Stimulated activated CD4-positive, alpha-beta T cell treated with anti-CD3 and anti-CD28 coated beads, TNF-alpha, amount 100 ng/mL, for 4 hours (primary cell): ENCODE data around the gene ZFR2.
"Not testable (repeated sequence)": the region's sequence is repeated elsewhere in the genome, so short reads cannot be mapped to it uniquely, and the experiment has no call there.

Experiments
- DNase-seq, 3 experiments: peaks; one replicate each; pipeline ENCODE4 v3.0.0-alpha.2; 2020; ENCODE audit warnings: low read depth in 3 of 3

The ZFR2 gene

DNA sequence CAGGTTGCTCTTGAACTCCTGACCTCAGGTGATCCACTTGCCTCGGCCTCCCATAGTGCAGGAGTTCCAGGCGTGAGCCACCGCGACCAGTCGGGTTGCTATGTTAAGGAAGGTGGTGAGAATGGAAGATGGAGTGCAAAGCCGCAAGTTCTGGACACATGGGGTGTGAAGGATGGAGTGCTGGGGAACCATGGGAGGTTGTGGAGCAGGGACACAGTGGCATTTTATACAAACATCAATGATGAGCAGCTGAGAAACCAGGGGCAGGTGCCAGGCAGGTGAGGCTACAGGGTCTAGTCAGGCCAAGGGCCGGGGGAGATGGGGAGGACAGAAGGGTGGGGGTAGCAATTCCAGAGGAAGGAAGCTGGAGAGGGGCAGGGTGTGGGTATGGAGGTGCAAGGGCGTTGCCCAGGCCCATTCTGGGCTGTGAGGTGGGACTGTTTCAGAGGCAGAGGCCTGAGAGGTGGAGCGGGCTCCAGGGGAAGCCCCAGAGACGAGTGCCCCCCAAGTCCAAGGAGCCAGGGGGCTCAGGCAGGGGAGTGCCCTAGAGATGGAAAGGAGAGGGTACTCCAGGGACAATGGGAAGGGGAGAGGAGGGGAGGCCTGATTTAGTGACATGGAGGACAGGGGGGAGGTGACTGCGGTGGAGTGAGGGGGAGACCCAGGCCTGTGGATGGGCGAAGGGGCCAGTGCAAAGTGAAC is 94.9 kb downstream of the ZFR2 start:
- DNase-seq = no peak

DNA sequence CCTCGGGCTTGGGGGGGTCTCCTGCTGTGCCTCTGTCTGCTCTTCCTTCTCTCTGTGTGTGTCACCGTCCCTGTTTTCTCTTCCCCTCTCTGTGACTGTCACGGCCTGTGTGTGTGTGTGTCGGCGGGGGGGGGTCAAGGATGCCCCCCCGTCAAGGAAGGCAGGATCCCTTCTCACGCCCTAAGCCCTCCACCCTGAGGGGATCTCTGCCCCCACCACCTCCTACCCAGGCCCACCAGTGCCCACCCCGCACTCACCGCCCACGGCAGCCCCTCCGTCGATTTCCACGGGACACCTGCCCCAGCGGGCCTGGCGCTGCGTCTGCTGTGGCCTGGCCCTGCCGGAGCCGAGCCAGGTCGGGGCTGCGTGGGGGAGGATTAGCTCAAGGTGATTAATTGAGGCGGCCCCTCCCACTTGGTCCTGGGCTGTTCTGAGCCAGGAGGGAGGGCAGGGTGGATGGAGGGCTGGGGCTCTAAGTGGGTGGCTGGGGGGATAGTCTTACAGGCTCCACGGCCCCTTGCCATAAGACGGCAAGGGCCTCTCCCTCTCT is 96.9 kb downstream of the ZFR2 start, which contains the start of gene RAX2:
TSS of gene RAX2 (minus strand) at position 323 of the 550 bp plus-strand sequence. CDS start 486 bp downstream, outside the sequence.
- DNase-seq = no peak

DNA sequence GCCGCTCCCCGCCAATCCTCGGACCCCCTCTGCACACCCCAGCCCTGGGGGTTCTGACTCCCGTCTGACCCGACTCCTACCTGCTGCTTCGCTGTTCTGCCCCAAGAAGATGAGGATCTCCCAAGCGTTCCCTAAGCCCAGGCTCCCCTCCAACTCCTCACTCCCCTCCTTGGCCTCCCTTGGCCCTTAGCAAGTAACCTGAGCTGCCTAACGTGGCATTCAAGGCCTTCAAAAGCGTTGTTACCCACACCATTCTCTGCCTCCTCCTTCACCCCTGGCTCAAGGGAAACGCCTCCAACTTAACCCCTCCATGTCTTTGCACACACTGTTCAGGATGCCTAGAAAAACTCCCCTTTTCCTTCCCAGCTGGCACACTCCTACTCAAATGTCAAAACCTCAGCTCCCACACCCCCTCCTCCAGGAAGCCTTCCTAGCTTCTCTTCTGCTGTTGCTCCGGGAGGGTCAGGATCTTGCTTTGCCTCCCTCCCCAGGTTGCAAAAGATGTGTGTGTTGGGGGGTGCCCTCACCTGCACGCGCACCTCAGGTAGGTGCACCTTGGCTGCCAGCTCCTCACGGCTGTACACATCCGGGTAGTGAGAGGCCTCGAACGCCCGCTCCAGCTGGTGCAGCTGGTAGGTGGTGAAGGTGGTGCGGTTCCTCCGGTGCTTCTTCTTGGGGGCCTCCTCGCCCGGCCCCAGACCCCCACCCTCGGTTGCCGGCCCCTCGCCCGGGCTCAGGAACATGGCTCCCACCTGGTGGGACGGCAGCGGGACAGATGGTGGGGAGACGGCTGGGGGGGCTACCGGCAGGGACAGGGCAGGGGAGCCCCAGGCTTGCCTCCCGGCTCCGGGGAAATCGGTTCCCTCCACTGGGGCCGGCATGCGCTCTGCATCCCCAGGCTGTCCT is 97.6 kb downstream of the ZFR2 start:
- DNase-seq = no peak

DNA sequence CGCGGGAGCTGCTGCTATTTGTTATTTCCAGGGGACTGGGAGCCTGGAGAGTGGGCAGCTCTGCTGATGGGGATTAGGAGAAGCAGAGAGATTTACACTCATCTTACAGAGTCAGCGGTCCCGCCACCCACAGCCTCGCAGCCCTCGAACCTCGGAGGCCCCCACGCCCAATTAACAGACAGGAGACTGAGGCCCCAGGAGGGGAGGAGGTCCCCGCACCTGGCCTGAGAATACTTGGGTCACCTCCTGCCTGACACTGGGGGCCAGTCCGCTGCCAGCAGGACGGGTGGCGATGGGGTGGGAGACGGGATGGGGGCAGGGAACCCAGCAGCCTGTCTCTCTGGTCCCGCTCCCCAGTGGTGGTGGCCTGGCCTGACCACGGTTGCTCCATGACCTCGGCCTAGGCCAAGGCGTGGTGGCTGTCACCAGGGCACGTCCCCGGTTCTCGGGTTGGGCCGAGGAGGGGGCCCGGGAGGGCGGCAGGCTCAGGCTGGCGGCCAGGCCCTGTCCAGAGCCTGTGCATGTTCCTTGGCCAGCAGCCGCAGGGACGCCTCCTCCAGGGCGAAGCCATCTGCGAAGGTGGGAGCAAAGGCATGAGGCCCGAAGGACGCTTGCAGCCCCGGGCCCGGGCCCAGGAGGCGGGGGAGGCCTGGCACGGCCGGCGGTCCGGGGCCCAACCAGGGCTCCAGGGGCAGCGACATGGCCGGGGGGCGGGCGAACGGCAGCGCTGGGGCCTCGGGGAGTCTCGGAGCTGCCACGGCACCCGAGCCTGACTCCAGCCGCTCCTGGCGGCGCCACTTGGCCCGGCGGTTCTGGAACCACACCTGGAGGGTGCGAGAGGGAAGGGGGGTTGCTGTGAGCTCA is 98.5 kb downstream of the ZFR2 start:
- DNase-seq = no peak

DNA sequence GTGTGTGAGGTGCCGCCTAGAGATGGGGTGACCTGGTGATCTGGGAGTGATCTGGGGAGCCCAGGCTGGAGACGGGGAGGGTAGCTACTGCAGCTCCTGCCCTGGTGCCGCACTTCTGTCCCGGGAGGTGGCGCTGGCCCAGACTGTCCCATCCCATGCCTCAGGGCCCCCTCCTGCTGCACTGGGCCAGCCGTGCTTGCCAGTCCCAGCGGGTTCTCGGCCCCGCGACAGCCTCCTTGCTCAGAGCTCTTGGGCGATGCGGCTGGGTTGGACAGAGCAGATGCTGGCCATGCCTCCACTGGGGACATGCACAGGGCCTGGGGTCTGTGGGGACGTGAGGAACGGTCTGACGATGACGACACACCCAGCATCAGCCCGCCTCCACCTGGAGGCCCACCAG is 99.3 kb downstream of the ZFR2 start:
- DNase-seq = no peak

DNA sequence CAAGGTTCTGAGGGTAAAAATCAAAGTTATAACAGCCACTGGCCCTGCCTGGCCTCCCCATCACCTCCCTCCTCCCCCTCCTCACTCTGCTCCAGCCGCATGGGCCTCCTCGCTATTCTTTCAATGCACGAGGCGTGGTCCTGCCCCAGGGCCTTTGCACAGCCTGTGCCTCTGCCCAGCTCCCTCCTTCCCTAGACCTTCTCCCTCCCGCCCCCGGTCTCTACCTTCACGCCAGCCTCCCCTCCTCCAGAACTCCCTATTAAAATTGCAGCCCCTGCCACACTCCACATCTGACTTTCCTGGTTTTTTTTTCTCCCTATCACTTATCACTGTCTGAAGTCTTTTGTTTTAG is 100.1 kb downstream of the ZFR2 start:
- DNase-seq = no peak

DNA sequence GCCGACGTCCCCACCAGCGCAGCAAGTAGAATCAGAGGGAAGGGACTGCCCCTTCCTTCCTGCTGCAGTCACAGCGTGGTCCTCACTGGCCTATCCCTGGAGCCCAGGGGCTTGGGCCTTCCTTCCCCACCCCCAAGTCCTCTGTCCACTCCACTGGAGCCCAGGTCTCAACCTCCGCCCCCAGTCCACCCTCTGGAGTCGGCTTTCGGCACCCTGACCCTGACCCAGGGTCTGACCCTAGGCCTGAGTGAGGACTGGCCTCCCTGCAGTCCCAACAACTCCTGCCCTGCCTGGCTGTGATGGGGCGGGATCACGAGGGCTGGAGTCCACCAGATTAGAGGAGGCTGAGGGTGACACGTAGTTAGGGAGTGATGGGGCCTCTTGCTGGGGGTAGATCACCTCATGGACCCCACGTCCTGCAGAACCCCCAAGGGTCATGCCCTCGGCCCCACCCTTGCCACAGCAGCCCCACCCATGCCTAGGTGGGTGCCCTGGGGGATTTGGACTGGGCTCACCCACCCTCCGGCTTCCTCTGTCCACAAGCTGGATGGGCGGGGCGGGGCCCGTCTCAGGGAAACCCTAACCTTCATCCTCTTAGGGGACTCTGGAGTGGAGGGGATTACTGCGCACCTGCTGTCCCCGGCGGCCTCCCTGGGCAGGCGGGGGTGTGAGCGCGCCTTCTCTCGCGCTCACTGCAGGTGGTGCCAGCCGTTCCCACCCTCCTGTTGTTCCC is 100.7 kb downstream of the ZFR2 start:
- no peak for DNase-seq

DNA sequence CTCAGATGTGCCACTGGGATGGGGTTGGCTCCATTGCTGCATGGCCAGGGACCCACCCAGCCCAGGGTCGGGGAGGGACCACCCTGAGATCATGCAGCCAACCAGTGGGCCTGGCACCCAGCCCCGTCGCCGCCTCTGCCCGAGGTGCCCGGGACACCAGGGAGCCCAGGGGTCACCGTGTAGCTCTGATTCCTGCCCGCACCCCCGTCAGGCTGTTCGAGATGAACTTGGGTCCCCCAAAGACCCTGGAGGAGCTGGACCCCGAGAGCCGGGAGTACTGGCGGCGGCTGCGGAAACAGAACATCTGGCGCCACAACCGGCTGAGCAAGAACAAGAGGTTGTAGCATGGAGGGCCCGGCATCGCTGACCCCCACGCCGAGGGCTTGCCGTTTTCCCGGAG is 101.8 kb downstream of the ZFR2 start:
- no peak for DNase-seq

DNA sequence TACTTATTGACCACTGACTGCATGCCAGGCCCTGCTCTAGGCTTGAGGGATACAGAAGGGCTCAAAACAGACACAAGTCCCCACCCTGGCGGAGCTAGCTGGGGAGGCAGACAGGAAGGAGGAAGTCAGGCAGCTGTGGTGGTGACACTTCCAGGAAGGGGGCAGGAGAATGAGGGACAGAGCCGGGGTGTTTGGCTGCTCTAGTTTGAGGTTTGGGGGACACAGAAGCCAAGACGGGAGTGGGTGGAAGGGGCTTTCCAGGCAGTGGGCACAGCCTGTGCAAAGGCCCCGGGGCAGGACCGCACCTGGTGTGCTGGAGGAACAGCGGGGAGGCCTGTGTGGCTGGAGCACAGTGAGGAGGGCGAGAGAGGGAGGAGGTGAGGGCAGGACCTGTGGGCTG is 102.3 kb downstream of the ZFR2 start:
- DNase-seq = no peak

DNA sequence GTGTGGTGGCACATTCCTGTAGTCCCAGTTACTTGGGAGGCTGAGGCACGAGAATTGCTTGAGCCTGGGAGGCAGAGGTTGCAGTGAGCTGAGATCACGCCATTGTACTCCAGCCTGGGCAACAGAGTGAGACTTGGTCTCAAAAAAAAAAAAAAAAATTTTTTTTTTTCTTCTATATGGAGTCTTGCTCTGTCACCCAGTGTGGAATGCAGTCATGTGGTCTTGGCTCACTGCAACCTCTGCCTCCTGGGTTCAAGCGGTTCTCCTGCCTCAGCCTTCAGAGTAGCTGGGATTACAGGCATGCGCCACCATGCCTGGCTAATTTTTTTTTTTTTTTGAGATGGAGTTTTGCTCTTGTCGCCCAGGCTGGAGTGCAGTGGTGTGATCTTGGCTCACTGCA is 103.1 kb downstream of the ZFR2 start:
- not testable (repeated sequence) for DNase-seq

DNA sequence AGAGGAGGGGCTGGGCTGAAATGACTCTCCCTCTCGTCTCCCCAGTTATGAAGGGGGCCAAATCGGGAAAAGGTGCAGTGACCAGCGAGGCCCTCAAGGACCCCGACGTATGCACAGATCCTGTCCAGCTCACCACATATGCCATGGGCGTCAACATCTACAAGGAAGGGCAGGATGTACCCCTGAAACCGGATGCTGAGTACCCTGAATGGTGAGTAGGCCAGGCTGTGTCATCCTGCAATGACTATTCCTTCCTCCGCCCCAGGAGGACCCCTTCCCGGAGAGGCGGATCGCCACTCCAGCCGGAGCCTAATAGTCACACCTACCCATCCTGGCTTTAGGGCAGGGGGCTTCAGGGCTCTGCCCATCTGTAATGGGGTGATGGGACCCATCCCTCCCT is 103.7 kb downstream of the ZFR2 start:
- DNase-seq = no peak

DNA sequence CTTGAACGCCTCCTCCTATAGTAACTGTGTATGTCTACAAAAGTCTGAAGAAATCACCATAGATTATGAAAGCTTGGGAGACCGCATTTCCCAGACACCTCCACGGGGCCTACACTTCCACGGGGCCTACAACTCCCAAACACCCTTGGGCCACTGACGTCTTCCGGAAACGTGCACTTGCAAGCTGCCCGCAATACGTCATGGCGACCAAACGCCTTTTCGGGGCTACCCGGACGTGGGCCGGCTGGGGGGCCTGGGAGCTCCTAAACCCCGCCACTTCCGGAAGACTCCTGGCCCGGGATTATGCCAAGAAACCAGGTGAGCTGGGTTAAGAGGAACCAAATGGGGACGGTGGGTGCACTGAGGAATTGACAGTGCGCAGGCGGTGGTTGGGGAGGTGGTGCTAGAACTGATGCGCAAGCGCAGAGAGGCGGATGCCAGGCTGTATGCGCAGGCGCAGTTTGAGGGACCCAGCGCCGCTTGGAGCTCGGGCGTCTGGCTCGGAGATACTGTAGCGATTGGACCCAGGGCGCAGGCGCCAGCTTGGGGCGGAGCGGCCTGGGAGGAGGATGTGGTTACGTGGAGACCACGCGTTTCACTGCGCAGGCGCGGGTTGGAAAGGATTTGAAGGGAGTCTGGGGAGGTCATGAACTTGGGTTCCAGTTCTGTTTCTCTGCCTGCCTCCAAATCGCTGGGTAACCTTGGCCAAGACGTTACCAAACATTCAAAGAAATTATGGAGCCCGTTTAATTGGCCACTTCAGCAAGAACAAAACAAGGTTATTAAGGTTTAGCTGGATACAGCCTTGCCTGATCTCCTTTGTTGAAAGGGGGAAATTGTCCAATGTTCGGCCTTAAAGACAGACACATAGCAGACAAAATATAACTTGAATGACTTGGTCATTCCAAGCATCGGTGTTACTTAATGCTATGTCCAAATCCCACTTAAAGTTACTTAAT is 106.1 kb downstream of the ZFR2 start, which contains the start of gene MRPL54:
TSS of gene MRPL54 (plus strand) at position 182 of the 959 bp plus-strand sequence. CDS start at position 201, 19 bp downstream.
- DNase-seq = peak; percentile 98 to 99 (median 99)

DNA sequence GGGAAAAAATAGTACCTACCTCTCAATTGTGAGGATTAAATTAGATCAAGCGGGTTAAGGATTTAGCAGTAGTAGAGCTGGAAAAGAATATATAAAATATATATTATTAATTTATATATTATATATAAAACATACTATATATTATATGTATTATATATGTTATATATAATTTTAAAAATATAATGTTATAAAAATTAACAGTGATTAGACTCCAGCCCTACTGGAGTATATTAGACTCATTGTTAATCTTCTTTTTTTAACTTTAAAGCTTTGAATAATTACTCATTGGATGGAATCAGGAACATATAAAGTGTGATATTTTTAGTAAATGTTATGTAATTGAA is 106.7 kb downstream of the ZFR2 start:
- DNase-seq = no peak

DNA sequence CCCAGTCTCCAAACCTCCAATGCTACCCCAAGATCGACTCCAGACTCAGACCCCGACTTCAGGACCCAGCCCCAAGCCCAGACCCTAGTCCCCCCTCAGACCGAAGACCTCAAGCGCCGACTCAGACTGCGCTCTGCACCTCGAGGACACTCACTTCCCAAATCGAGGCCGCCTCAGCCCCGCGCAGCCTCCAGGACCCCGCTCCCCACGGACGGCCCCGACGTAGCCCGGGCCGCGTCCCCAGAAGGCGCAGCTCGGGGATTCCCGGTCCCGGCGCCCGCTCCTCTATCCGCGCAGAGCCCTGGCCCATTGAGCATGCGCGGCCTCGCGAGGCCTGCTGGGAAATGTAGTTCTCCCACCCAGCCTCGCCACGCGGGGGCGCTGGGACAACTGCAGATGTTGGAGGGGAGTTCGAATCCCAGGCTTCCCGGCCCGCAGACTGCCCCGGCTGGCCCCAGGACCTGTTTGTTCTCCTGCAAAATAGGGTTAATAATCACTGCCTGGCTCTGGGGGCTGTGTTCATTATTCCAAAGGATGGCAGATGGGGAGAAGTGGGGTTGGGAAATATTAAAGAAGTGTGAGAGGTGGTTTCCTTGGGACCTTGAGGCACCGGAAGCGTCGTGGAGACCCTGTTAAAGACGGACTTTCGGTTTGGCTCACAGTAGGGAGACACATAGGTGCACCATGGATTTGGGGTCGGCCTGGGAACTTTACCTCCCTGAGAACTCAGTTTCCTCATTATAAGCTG is 107.3 kb downstream of the ZFR2 start, which contains the start of gene APBA3:
TSS of gene APBA3 (minus strand) at position 311 of the 748 bp plus-strand sequence. CDS start 1,428 bp downstream, outside the sequence.
- DNase-seq = peak; percentile 93 to 98 (median 94)

DNA sequence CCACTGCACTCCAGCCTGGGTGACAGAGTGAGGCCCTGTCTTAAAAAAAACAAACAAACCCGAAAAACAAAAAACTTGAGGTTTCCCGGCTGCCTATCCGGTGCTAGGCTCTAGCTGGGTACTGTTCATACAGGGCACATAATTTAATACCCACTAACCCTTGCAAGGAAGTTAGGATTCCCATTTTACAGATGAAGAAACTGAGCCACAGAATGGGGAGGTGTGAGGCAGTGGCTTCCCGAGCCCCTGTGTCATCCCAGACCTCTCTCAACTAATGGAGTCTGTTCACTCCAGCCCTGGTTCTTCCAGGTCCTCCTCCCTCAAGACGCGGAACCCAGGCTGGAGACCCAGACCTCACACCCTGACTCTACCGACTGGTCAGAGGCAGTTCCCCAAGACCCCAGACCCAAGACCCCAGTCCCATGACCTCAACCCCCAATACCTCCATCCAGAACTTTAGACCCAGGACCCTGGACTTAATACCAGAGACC is 107.9 kb downstream of the ZFR2 start:
- peak in 1 of 3 experiments; percentile 10 for DNase-seq

DNA sequence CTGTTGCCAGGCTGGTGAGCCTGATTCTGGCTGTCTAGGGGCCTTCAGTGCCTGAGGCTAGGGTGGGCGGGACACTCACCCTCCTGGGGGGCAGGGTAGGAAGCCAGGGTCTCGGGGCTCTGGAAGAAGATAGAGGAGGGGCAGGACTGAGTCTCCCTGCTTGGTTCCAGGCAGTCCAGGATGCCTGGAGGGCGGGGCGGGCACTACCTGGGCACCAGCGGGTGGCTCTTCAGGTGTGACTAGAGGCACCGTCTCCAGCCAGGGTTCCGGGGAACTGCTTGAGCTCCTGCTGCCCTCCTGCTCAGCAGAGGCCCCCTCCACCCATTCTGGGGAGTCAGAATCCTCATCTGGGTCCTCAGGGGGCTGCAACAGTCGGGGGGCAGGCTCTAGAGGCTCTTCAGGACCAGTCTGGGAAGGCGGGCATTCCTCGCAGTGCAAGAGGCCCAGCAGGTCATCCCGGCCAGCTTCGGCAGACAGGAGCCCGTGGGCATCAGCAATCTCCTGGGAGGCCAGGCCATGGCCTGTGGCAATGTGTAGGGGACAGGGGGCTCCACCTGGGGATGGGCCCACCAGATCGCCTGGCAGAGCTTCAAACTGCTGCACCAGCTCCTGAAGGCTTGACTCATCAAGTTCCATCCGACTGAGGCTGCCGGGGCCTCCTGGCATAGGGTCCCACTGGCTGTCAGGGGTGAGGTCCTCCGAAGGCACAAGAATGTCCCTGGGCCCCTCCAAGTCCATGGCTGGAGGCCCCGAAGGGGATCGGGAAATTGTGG is 109.2 kb downstream of the ZFR2 start:
- no peak for DNase-seq

DNA sequence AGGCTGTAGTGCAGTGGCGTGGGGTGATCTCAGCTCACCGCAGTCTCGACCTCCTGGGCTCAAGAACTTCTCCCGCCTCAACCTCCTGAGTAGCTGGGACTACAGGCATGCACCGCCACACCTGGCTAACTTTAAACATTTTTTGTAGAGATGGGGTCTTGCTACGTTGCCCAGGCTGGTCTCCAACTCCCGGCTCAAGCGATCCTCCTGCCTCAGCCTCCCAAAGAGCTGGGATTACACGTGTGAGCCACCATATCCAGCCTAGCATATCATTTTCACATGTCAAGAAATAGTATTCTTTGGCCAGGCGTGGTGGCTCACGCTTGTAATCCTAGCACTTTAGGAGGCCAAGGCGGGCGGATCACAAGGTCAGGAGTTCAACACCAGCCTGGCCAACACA is 110.5 kb downstream of the ZFR2 start:
- not testable (repeated sequence) for DNase-seq

DNA sequence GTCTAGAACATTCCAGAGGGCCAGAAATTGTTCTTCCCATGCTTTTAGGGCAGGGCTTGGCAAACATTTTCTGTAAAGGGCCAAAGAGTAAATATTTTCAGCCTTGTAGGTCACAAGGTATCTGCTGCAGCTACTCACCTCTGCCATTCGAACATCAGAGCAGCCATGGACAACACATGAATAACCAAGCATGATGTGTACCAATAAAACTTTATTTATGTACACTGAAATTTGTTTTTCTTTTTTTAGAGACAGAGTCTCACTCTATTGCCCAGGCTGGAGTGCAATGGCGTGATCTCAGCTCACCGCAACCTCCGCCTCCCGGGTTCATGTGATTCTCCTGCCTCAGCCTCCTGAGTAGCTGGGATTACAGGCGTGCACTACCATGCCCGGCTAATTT is 111.1 kb downstream of the ZFR2 start:
- not testable (repeated sequence) for DNase-seq
